HG03575 (cell line): ENCODE measurements around the gene FBRS.
"Not testable (repeated sequence)": the region's sequence is repeated elsewhere in the genome, so short reads cannot be mapped to it uniquely, and the experiment has no call there.

Experiments used
- ATAC-seq: cut with Tn5 transposase; IDR thresholded peaks from one replicate; pipeline ENCODE4 v1.9.1; 2021; ENCODE audit not compliant: unreplicated experiment, insufficient number of reproducible peaks, low FRiP score; ENCODE audit errors: extremely low read depth

The FBRS gene

DNA sequence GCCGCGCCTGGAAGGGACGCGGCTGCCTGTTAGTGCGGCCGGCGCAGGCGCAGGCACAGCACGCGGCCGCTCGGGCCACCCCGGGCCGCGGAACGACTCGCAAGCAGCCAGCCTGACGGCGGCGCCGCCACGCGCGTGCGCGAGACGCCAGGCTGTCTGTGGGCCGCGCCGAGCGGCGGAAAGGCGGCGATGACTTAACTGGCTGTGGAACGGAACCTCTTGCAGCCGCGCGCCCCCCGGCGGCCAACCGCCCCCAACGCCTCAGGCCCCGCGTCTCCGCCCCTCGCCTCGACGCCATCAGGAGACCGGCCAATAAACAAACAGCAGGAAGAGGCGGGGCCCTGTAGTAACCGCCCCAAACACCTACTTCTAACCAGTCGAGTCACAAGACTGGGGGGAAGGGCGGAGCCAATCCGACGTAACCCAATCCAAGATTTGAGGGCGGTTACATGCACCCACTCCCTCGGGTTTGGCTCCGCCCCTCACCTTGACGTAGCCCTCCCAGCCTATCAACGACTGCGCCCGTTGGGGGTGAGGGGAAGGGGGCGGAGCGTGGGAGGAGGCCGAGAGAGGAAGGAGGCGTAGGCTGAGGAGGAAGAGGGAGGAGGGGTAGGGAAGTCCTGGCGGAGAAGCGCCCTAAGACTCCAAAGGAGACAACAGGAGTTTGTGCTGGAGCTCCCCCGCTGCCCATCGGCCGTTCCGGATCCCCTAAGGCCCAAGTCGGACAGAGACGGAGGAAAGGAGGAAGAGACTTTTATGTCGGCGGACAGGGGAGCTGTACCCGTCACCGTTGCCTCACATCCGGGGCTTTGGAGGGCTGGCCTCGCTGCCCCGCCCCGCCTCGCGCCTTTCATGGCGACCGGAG lies at the start of gene FBRS:
Gene FBRS (plus strand): TSS at position 566 of the 865 bp plus-strand sequence. CDS start 1,088 bp downstream, outside the sequence.
- peak; percentile 48 for ATAC-seq

DNA sequence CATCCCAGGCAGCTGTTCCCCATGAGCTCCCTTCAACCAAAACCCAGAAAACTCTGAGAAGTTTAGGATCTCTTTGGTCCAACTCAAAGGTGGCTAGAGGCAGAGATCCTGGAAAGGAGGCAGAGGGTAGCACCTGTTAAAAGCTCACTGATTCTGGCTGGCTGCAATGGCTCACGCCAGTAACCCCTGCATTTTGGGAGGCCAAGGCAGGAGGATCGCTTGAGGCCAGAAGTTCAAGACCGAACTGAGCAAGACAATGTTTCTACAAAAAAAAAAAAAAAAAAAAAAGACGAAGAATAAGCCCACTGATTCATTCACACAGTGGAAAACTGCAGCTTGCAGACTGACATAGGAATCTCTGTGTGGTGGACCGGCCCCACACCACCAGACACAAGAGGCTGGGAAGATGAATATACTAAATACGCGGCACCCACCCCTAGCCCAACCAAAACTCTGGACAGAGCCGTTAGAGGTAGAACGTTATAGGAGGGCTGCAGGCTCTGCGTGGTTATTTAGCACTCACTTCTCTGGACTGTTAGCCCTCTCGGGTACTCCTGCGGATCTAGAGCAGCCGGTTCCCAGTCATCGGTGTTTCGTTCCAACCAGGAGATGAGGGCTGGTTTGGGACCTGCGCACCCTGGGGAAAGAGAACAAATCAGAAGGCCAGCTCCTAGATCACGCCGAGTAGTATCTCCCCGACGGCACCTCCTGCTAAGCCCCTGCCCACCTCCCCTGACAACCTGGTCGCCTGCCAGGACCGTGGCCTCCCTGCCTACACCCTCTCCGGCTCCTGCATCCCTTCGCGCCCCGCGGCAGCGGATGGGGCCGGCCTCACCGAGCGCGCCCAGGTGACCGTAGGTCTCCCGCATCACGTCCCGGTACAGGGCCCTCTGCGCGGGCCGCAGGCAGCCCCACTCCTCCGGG lies 49.0 kb upstream of the FBRS start:
- ATAC-seq: no peak

- ATAC-seq: no peak
These were observed 48.0 kb upstream of the FBRS start, which contains the start of gene ZNF689 for GRCh38 chr16:30609926-30610839. TSS of gene ZNF689 (minus strand) at chr16:30610389. CDS start at chr16:30610041, 348 bp downstream.

DNA sequence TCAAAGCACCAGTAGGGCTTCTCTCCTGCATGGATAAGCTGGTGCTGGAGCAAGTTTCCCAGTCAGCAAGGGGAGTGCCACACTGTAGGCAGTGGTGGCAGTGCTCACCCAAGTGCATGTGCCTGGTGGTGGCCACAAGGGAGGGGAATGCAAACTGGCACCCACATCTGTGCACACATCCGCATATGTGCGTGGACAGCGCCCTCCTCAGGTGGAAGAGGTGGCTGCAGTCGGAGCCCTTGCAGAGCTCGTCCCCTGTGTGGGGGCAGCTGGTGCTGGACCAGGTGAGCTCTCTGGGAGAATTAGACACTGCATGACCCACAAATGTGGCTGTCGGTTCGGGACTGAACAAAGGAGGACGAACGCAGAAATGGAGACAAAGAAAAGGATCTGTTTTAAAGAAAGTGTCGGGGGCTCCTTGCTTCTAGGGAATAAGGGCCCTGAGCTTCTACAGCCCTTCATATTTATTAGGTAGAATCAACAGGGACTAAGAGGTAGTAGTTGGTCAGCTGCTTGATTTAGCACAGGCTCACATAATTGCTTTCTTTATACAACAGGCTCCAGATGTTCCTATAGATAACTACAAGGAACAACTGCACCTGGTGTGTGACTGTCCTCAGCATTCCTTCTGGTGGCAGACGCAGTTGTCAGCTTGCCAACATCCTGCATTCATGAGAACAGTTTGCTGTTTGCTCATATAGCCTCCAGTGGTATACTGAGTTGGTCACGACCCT lies 42.7 kb upstream of the FBRS start:
- no peak for ATAC-seq

DNA sequence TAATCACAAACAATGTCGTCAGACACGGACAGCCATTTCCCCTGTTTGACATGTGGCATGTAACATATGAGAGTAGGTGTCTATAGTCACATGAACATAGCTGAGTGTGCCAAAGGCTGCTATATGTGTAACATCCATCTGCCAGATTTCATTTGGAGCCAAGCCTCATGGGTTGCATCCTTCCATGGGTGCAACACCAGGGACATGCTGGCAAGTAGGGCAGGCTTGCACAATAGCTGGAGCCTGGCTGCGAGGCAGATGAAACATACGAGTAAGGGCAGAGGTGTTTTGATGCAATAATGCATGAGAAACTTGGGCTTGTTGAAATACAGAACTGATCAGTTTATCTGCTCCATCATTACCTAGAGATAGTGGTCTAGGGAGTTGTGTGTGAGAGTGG lies 39.0 kb upstream of the FBRS start:
- ATAC-seq: no peak

GRCh38 chr16:30619638-30620037 lies 38.6 kb upstream of the FBRS start:
- ATAC-seq: no peak

- no peak for ATAC-seq
These were observed 38.1 kb upstream of the FBRS start for GRCh38 chr16:30620169-30620568.

GRCh38 chr16:30621765-30622164 lies 36.5 kb upstream of the FBRS start:
- ATAC-seq: no peak

GRCh38 chr16:30622455-30623032 lies 35.7 kb upstream of the FBRS start:
- no peak for ATAC-seq

DNA sequence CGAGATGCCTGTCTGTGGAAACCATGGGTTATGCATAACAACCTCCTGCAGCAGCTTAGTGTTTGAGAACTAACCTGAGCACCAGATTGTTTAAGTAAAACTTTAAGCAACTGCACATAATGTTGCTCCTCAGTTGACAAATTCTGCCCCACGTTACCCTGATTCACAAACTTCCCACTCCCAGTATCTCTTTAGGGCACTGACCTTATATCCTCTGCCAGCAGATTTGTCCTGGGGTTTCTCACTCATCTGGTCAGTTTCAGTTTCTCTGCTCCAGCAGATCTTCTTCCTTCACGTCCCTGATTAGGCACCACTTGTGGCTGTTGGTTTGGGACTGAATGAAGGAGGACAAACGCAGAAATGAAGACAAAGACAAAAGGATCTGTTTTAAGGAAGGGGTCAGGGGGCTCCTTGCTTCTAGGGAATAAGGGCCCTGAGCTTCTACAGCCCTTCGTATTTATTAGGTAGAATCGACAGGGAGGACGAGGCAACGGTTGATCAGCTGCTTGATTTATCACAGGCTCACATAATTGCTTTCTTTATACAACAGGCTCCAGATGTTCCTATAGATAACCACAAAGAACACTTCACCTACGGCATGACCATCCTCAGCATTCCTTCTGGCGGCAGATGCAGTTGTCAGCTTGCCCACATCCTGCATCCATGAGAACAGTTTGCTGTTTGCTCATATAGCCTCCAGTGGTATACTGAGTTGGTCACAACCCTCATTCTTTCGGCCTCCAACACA lies 34.5 kb upstream of the FBRS start:
- ATAC-seq: no peak

GRCh38 chr16:30626236-30626635 lies 32.0 kb upstream of the FBRS start:
- no peak for ATAC-seq

GRCh38 chr16:30628628-30629540 lies 29.3 kb upstream of the FBRS start:
- ATAC-seq: no peak

- ATAC-seq: not testable (repeated sequence)
These were observed 25.8 kb upstream of the FBRS start for GRCh38 chr16:30632454-30632853.

- ATAC-seq: no peak
These were observed 24.7 kb upstream of the FBRS start for GRCh38 chr16:30633526-30633925.

- no peak for ATAC-seq
These were observed 21.6 kb upstream of the FBRS start for GRCh38 chr16:30636599-30636998.

- not testable (repeated sequence) for ATAC-seq
These were observed 21.1 kb upstream of the FBRS start for GRCh38 chr16:30637139-30637538.
